ENCODE results near the gene HCCS.

- TF ChIP-seq CTCF (IDR thresholded peaks at IDR 0.05) (no peak), POLR2A (IDR thresholded peaks at IDR 0.05) (no peak)
These were observed 13.2 kb upstream of the HCCS start for GRCh38 chrX:11097933-11098332.
